GM23338 (cell line): ENCODE measurements around the gene UNC13A.

ENCODE experiments used
- CREB1 ChIP-seq: fragments of 250-450 bp; sonication (Bioruptor Pico); IDR thresholded peaks from 2 replicates; pipeline ENCODE4 v1.5.0; 2020; ENCODE audit warnings: low read depth, mild to moderate bottlenecking, moderate library complexity
- CTCF ChIP-seq, 2 experiments: fragments of 200-600 bp in 1 of 2; sonication (generic) in 1 of 2; conservative IDR thresholded peaks; 2 replicates each; pipeline versions ENCODE4 v1.5.1 to v1.6.1; 2016 to 2017; ENCODE audit warnings: antibody characterized with exemption in 2 of 2, low read depth in 2 of 2, mild to moderate bottlenecking in 2 of 2, moderate library complexity in 1 of 2
- EZH2 ChIP-seq: fragments of 200-600 bp; sonication (generic); IDR thresholded peaks from one replicate; pipeline ENCODE4 v1.8.0; 2017; ENCODE audit warnings: antibody characterized with exemption, mild to moderate bottlenecking, low read depth; ENCODE audit not compliant: unreplicated experiment
- EZH2phosphoT487 ChIP-seq: fragments of 200-600 bp; sonication (generic); IDR thresholded peaks from one replicate; pipeline ENCODE4 v1.8.1; 2018; ENCODE audit warnings: antibody characterized with exemption; ENCODE audit not compliant: unreplicated experiment
- JUNB ChIP-seq: IDR thresholded peaks from one replicate; pipeline ENCODE4 v1.6.1; 2016; ENCODE audit warnings: antibody characterized with exemption; ENCODE audit not compliant: unreplicated experiment
- NANOG ChIP-seq: IDR thresholded peaks from 2 replicates; pipeline ENCODE4 v1.6.1; 2016; ENCODE audit warnings: antibody characterized with exemption, borderline replicate concordance
- POLR2AphosphoS5 ChIP-seq: IDR thresholded peaks from 2 replicates; pipeline ENCODE4 v1.6.1; 2016; ENCODE audit warnings: antibody characterized with exemption, low read depth
- REST ChIP-seq: IDR thresholded peaks from one replicate; pipeline ENCODE4 v1.6.1; 2018; ENCODE audit warnings: antibody characterized with exemption; ENCODE audit not compliant: unreplicated experiment
- STAT1 ChIP-seq: IDR thresholded peaks from one replicate; pipeline ENCODE4 v1.6.1; 2016; ENCODE audit warnings: antibody characterized with exemption; ENCODE audit not compliant: unreplicated experiment
- ZNF114 ChIP-seq: fragments of 250-450 bp; sonication (Bioruptor Pico); IDR thresholded peaks from 2 replicates; pipeline ENCODE4 v1.5.0; 2020; ENCODE audit warnings: mild to moderate bottlenecking, moderate library complexity
- ZNF331 ChIP-seq: fragments of 250-450 bp; sonication (Bioruptor Pico); IDR thresholded peaks from 2 replicates; pipeline ENCODE4 v1.5.0; 2020; ENCODE audit warnings: low read depth, mild to moderate bottlenecking, moderate library complexity
- ZNF462 ChIP-seq: fragments of 250-450 bp; sonication (Bioruptor Pico); IDR thresholded peaks from 2 replicates; pipeline ENCODE4 v1.5.0; 2020; ENCODE audit warnings: mild to moderate bottlenecking, moderate library complexity
- TF ChIP-seq, protein P1 (sequence below): IDR thresholded peaks from 2 replicates; pipeline ENCODE4 v1.6.1; 2016; ENCODE audit warnings: antibody characterized with exemption

DNA sequence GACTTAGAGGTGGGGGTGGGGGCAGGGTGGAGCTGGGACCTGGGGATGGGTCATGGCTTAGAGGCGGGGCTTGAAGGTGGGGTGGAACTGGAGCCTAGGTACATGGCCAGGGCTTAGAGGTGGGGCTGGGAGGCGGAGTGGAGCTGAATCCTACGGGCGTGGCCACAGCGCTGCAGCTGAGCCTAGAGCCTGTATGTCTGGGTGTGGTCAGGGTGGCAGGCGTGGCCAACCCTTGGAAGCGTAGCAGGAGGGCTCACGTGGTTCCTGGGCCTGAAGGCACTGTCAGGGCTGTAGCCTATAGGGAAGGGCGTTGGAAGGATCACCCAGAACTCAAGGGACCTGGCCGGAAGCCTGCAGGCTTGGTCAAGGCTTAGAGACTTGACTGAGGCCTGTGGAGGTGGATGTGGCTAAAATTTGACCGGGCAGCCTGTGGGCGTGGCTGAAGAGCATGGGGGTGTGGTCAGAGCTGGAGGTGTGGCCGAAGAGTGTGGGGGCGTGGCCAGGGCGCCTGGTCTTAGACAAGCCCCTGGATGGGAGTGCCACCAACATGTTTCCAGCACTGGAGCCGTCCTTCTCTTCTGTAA, 108.4 kb downstream of the UNC13A start:
- TF ChIP-seq CTCF (conservative IDR thresholded peaks at IDR 0.05; ENCODE audit: low read depth in 2 of 2), result no peak
- TF ChIP-seq CREB1 (CRISPR knock-in tag), result no peak
- TF ChIP-seq REST, result no peak
- TF ChIP-seq, protein P1, sequence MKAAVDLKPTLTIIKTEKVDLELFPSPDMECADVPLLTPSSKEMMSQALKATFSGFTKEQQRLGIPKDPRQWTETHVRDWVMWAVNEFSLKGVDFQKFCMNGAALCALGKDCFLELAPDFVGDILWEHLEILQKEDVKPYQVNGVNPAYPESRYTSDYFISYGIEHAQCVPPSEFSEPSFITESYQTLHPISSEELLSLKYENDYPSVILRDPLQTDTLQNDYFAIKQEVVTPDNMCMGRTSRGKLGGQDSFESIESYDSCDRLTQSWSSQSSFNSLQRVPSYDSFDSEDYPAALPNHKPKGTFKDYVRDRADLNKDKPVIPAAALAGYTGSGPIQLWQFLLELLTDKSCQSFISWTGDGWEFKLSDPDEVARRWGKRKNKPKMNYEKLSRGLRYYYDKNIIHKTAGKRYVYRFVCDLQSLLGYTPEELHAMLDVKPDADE, result no peak
- TF ChIP-seq EZH2, result no peak
- no peak for TF ChIP-seq EZH2phosphoT487
- no peak for TF ChIP-seq ZNF462 (CRISPR knock-in tag)
- TF ChIP-seq POLR2AphosphoS5, result no peak
- no peak for TF ChIP-seq NANOG
- TF ChIP-seq ZNF114 (CRISPR knock-in tag), result no peak
- TF ChIP-seq STAT1, result no peak
- TF ChIP-seq JUNB, result no peak
- no peak for TF ChIP-seq ZNF331 (CRISPR knock-in tag)
